SK-N-SH (cell line): ENCODE measurements around the gene FBXO47.
A peak's percentile ranks its signal among the peaks of the same experiment; 100 is the strongest.

Experiments used
- CTCF ChIP-seq: fragments of 200-600 bp; sonication (generic); IDR thresholded peaks from 2 replicates; pipeline ENCODE4 v1.6.1; 2017; ENCODE audit warnings: antibody characterized with exemption, mild to moderate bottlenecking, moderate library complexity
- EZH2phosphoT487 ChIP-seq: fragments of 200-600 bp; sonication (generic); IDR thresholded peaks from 2 replicates; pipeline ENCODE4 v1.6.1; 2017; ENCODE audit warnings: low read depth, mixed run types, mild to moderate bottlenecking, antibody characterized with exemption, moderate library complexity, borderline replicate concordance
- FOXM1 ChIP-seq: IDR thresholded peaks from 2 replicates; pipeline ENCODE4 v1.4.0; 2012; ENCODE audit warnings: low read depth, mild to moderate bottlenecking
- IRF3 ChIP-seq: fragments of 150-350 bp; IDR thresholded peaks from 2 replicates; pipeline ENCODE4 v1.6.1; 2016; ENCODE audit warnings: mild to moderate bottlenecking, low read depth, low read length
- POLR2AphosphoS5 ChIP-seq: IDR thresholded peaks from 2 replicates; pipeline ENCODE4 v1.6.1; 2012; ENCODE audit warnings: low read depth, low read length
- RXRA ChIP-seq: IDR thresholded peaks from 2 replicates; pipeline ENCODE4 v1.4.0; 2012; ENCODE audit warnings: low read depth, mild to moderate bottlenecking, borderline replicate concordance
- YY1 ChIP-seq: IDR thresholded peaks from 2 replicates; pipeline ENCODE4 v1.4.0; 2012; ENCODE audit warnings: low read depth, mild to moderate bottlenecking
- TF ChIP-seq, protein P1 (sequence below): IDR thresholded peaks from 2 replicates; pipeline ENCODE4 v1.6.1; 2012; ENCODE audit warnings: mild to moderate bottlenecking, low read depth, low read length, moderate library complexity

DNA sequence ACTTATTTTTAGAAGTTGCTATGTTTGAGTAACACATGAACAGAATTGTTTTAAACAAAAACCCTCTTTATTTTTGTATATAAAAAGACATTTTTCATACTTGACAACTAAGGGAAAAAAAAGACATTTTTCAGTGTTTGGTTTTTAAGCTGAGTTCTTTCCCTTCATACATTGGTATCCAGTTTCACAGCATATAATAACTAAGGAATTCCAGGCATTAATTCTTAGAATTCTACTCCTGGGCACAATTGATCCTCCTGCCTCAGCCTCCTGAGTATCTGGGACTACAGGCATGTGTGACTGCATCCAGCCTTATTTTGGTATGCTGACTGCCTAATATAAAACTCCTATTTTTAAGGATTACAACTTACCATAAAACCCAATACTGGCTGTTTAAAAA is 8.4 kb downstream of the FBXO47 start:
- TF ChIP-seq IRF3 (no peak), RXRA (no peak), CTCF (no peak), POLR2AphosphoS5 (peak; percentile 29; the same call in 1 of the 2 replicates), FOXM1 (no peak), EZH2phosphoT487 (no peak), YY1 (no peak)
- TF ChIP-seq, protein P1, sequence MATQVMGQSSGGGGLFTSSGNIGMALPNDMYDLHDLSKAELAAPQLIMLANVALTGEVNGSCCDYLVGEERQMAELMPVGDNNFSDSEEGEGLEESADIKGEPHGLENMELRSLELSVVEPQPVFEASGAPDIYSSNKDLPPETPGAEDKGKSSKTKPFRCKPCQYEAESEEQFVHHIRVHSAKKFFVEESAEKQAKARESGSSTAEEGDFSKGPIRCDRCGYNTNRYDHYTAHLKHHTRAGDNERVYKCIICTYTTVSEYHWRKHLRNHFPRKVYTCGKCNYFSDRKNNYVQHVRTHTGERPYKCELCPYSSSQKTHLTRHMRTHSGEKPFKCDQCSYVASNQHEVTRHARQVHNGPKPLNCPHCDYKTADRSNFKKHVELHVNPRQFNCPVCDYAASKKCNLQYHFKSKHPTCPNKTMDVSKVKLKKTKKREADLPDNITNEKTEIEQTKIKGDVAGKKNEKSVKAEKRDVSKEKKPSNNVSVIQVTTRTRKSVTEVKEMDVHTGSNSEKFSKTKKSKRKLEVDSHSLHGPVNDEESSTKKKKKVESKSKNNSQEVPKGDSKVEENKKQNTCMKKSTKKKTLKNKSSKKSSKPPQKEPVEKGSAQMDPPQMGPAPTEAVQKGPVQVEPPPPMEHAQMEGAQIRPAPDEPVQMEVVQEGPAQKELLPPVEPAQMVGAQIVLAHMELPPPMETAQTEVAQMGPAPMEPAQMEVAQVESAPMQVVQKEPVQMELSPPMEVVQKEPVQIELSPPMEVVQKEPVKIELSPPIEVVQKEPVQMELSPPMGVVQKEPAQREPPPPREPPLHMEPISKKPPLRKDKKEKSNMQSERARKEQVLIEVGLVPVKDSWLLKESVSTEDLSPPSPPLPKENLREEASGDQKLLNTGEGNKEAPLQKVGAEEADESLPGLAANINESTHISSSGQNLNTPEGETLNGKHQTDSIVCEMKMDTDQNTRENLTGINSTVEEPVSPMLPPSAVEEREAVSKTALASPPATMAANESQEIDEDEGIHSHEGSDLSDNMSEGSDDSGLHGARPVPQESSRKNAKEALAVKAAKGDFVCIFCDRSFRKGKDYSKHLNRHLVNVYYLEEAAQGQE: no peak
